HFFc6 (cell line): ENCODE measurements around the gene IL11RA. TPM values are rescaled to one million over a fixed set of nuclear protein-coding genes. Genes with fewer than 3 reads are reported as not detected.

Experiments used
- DNase-seq: peaks from one replicate; pipeline ENCODE4 v3.0.0-alpha.2; 2018
- H3K27ac Mint-ChIP-seq: 2 replicates; pipeline ENCODE4 v1.8.0; 2020; ENCODE audit warnings: mild to moderate bottlenecking, mixed read lengths
- H3K27me3 Mint-ChIP-seq: 2 replicates; pipeline ENCODE4 v1.8.0; 2021; ENCODE audit warnings: mild to moderate bottlenecking, moderate library complexity, mixed read lengths; ENCODE audit not compliant: insufficient read depth
- H3K36me3 Mint-ChIP-seq: 2 replicates; pipeline ENCODE4 v1.8.0; 2021; ENCODE audit warnings: low read depth, mixed read lengths
- H3K4me1 Mint-ChIP-seq: 2 replicates; pipeline ENCODE4 v1.8.0; 2020; ENCODE audit warnings: low read depth, mixed read lengths
- H3K4me3 Mint-ChIP-seq: 2 replicates; pipeline ENCODE4 v1.8.0; 2020; ENCODE audit warnings: mild to moderate bottlenecking, moderate library complexity, mixed read lengths
- H3K9me3 Mint-ChIP-seq: 2 replicates; pipeline ENCODE4 v1.8.0; 2020; ENCODE audit warnings: mild to moderate bottlenecking, mixed read lengths
- total RNA-seq, 6 experiments: library from RNA; stranded (reverse); fragmentation: NEBNext Ultra II Directional; extraction: Animal tissue kit (Norgen Biotek cat#: 25700); gene quantifications; 2 replicates in 1 of 6; 3 replicates in 5 of 6; pipeline ENCODE4 v1.2.3, GENCODE V29; 2021
- TF ChIP-seq, protein P1 (sequence below): fragments of 200-600 bp; sonication (generic); IDR thresholded peaks from 2 replicates; pipeline ENCODE4 v1.5.0; 2021; ENCODE audit warnings: antibody characterized with exemption, mild to moderate bottlenecking

The IL11RA gene
- total RNA-seq, 6 experiments from 2014 or later, result 20.9 to 26.3 (median 23.6) TPM

DNA sequence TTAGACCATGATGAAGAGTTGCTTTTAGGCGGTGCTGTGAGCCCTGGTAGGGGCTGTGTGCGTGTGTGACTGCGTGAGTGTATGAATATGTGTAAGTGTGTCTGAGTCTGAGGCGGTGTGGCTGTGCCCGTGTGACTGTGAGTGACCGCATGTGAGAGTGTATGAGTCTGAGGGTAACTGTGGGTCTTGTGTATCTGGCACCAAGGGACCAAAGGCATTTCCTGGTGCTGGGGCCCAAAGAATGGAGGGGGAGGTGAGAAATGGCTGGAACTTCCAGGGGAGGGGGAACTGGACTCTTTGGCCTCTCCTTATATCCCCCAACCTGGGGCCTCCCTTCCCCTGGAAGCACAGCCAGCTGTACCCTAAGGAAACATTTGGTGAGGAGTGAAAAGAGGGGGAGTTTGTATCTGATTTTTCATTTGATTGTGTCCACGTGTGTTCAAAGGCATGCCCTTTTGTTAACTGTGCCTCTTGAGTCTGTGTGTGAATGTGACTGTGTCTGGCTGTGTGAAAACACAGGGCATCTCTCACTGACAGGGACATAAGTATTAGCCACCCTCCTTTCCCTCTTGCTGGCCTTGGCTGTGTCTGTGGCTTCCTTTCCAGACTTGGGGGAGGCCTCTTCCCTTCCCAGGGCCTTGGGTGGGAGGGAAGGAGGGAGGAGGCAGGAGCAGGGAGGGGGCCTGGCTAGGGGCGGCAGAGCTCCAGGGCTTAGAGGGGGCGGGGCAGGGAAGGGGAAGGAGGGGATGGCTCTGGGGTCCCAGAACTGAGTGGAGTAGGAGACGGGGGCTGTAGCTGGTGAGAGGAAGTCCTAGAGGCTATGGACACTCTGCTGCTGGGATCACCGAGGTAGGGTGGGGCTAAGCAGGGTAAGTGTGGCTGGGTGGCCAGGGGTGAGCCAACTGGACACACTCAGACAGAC is 1.4 kb downstream of the IL11RA start:
- Mint-ChIP-seq H3K4me3 (peak overlapping the region; percentile 92), H3K36me3 (peaks cover 14% of the 10 kb centered on the region; the same call in 1 of the 2 replicates), H3K9me3 (no peaks in the 10 kb centered on the region), H3K27ac (peak overlapping the region; percentile 76), H3K4me1 (peaks cover 44% of the 10 kb centered on the region), H3K27me3 (no peaks in the 10 kb centered on the region; the same call in 1 of the 2 replicates)
- DNase-seq, result peak; percentile 43
- TF ChIP-seq, protein P1, sequence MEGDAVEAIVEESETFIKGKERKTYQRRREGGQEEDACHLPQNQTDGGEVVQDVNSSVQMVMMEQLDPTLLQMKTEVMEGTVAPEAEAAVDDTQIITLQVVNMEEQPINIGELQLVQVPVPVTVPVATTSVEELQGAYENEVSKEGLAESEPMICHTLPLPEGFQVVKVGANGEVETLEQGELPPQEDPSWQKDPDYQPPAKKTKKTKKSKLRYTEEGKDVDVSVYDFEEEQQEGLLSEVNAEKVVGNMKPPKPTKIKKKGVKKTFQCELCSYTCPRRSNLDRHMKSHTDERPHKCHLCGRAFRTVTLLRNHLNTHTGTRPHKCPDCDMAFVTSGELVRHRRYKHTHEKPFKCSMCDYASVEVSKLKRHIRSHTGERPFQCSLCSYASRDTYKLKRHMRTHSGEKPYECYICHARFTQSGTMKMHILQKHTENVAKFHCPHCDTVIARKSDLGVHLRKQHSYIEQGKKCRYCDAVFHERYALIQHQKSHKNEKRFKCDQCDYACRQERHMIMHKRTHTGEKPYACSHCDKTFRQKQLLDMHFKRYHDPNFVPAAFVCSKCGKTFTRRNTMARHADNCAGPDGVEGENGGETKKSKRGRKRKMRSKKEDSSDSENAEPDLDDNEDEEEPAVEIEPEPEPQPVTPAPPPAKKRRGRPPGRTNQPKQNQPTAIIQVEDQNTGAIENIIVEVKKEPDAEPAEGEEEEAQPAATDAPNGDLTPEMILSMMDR, result no peak

- H3K4me3 Mint-ChIP-seq, result peak overlapping the region; percentile 11
- H3K36me3 Mint-ChIP-seq, result peaks cover 6% of the 10 kb centered on the region; the same call in 1 of the 2 replicates
- H3K9me3 Mint-ChIP-seq, result no peaks in the 10 kb centered on the region
- H3K27me3 Mint-ChIP-seq, result no peaks in the 10 kb centered on the region
- peaks cover 41% of the 10 kb centered on the region for H3K4me1 Mint-ChIP-seq
- DNase-seq, result peak; percentile 31
- TF ChIP-seq, protein P1, result no peak
- H3K27ac Mint-ChIP-seq, result peak overlapping the region; percentile 76
Measured at GRCh38 chr9:34654323-34655051, 2.5 kb downstream of the IL11RA start.

- peak overlapping the region; percentile 10; the same call in 1 of the 2 replicates for H3K27ac Mint-ChIP-seq
- H3K9me3 Mint-ChIP-seq, result no peaks in the 10 kb centered on the region
- H3K27me3 Mint-ChIP-seq, result no peaks in the 10 kb centered on the region
- H3K4me3 Mint-ChIP-seq, result no peak overlapping the region
- no peak for DNase-seq
- TF ChIP-seq, protein P1, result no peak
- peaks cover 5% of the 10 kb centered on the region; the same call in 1 of the 2 replicates for H3K36me3 Mint-ChIP-seq
- H3K4me1 Mint-ChIP-seq, result peaks cover 41% of the 10 kb centered on the region
Measured at GRCh38 chr9:34655394-34655793, 3.4 kb downstream of the IL11RA start.

DNA sequence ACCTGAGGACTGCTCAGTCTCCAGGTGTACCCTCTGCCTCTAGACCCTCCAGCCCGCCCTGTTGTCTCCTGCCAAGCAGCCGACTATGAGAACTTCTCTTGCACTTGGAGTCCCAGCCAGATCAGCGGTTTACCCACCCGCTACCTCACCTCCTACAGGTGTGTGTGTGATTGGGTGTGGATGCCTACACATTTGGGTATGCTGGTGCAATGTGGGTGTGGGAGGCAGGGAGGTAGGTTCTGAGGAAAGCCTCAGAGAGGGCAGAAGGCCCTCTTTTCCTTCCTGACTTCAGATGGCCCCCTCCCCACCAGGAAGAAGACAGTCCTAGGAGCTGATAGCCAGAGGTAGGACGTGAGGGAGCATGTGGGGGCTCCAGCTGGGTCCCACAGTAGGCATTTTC is 5.0 kb downstream of the IL11RA start:
- Mint-ChIP-seq H3K36me3 (peaks cover 5% of the 10 kb centered on the region; the same call in 1 of the 2 replicates), H3K27me3 (peaks cover 1% of the 10 kb centered on the region; the same call in 1 of the 2 replicates), H3K4me3 (no peak overlapping the region), H3K27ac (no peak overlapping the region), H3K9me3 (no peaks in the 10 kb centered on the region), H3K4me1 (peaks cover 26% of the 10 kb centered on the region)
- TF ChIP-seq, protein P1, result no peak
- no peak for DNase-seq

DNA sequence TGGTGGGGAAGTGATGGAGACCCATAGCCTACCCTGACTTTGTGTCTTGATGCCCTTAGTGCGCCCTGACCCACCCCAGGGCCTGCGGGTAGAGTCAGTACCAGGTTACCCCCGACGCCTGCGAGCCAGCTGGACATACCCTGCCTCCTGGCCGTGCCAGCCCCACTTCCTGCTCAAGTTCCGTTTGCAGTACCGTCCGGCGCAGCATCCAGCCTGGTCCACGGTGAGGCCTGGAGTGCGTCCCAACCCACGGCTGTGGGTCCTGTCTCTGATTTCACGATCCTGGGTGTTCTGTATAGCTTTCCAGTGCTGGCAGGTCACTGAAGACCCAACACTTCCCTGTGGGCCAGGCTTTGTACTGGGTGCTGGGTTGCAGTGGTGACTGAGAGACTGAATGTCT is 6.5 kb downstream of the IL11RA start:
- H3K9me3 Mint-ChIP-seq, result no peaks in the 10 kb centered on the region
- H3K27me3 Mint-ChIP-seq, result peaks cover 1% of the 10 kb centered on the region
- DNase-seq, result no peak
- TF ChIP-seq, protein P1, result no peak
- H3K4me3 Mint-ChIP-seq, result no peak overlapping the region
- H3K27ac Mint-ChIP-seq, result no peak overlapping the region
- H3K36me3 Mint-ChIP-seq, result peaks cover 5% of the 10 kb centered on the region; the same call in 1 of the 2 replicates
- H3K4me1 Mint-ChIP-seq, result peaks cover 12% of the 10 kb centered on the region
